ENCODE measurements around the gene SPEM1.

SPEM1 gene

DNA sequence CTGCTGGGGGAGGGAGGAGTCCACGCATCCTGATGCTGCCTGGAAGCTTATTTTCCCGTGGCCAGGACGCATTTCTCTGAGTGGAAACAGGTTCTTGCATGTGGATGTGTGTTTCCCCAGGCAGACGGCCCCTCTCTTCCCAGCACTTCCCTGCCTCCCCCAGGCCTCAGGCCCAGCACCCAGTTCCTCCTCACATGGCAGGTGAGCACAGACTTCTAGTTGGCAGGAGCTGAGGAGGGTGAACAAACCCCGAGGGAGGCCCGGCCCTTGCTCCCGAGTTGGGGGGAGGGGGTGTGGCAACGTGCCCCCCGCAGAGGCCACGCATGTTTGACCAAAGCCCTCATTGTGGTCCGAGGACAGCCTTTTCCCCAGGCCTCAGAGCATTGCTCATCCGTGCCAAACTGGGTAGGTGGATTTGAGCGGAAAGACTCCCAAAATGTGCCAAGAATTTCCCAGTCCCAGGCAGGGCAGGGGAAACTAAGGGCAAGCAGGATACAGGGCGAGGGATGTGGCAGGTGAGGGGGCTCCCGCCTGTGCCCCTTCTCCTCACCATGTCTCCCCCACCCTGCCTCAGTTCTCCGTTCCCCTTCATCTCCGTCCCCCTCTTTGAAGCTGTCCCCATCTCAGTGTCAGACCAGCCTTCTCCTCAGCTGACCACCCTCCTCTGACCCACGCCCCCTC lies 1.5 kb upstream of the SPEM1 start:
- no peak for DNase-seq (ENCODE audit: low spot score)

DNA sequence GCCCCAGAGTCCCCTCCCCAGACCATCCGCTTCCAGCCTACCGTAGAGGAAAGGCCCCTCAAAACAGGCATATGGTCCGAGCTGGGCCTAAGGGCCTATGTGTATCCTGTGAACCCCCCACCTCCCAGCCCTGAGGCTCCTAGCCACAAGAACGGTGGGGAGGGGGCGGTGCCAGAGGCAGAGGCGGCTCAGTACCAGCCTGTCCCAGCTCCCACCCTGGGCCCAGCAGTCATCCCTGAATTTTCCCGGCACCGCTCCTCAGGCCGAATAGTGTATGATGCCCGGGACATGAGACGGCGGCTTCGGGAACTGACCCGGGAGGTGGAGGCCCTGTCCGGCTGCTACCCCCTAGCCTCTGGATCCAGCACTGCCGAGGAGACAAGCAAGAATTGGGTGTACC lies 1.1 kb downstream of the SPEM1 start:
- no peak for DNase-seq (ENCODE audit: low spot score)

DNA sequence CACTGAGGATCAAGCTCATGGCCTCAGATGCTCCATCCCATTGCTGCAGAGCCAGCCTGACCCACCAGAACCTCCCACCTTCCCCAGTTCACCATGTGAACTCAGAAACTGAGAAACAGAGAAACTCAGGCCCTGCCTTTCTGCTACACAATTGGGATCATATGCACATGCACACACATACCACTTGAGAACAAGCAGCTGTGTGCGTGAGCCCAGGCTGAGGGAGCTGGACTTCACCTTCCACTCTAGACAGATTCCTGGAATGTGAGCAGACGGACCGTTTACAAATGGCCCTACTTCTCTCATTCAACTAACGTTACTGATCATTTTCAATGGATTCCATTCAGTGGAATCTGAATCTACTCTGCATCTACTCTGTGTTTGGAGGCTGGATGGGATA lies 3.6 kb downstream of the SPEM1 start:
- DNase-seq (ENCODE audit: low spot score), result no peak

- DNase-seq (ENCODE audit: low spot score), result no peak
Observed at GRCh38 chr17:7425316-7425715, 5.2 kb downstream of the SPEM1 start, which contains the start of gene SPEM2. Gene SPEM2, plus strand, starts transcription at chr17:7425616. Its CDS starts 73 bp downstream, at chr17:7425689.

GRCh38 chr17:7425756-7426155 lies 5.6 kb downstream of the SPEM1 start:
- DNase-seq (ENCODE audit: low spot score), result no peak

- no peak for DNase-seq (ENCODE audit: low spot score)
Observed at GRCh38 chr17:7426203-7426863, 6.2 kb downstream of the SPEM1 start.

DNA sequence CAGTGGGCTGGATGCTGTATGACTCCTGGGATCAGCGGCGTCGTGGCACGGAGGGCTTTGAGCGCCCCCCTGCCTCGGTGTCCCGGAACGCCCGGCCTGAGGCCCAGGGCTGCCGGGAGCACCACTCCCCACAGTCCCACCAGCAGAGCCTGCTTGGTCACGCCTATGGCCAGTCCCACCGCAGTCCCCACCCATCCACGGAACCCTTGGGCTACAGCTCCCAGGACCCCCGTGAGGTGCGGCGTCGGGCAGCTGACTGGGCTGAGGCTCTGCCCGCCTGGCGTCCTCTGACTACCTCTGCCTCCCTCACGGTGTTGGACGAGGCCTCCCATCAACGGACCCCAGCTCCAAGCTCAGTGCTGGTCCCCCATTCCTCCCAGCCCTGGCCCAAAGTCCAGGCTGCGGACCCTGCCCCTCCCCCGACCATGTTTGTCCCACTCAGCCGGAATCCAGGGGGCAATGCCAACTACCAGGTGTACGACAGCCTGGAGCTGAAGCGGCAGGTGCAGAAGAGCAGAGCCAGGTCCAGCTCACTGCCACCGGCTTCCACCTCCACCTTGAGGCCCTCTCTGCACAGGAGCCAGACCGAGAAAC lies 6.9 kb downstream of the SPEM1 start:
- no peak for DNase-seq (ENCODE audit: low spot score)

DNA sequence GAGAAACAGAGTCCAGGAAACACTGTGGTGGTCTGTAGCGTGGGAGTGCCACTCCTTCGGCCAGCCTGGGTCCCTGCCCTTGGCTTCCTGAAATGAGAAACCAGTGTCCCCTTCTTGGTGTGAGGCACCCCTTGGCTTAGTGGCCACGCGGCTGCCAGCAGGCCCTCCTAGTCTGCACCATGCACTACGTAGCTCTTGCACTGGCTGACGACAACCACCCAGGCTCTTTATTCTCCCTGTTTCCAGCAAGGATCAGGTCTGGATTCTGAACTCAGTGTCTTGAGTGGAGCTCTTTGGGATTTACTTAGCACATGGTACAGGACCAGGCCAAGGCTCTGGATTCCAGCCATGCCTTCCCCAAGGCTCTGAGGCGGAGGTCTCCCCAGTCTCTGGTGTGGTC lies 7.4 kb downstream of the SPEM1 start:
- DNase-seq (ENCODE audit: low spot score), result no peak

DNA sequence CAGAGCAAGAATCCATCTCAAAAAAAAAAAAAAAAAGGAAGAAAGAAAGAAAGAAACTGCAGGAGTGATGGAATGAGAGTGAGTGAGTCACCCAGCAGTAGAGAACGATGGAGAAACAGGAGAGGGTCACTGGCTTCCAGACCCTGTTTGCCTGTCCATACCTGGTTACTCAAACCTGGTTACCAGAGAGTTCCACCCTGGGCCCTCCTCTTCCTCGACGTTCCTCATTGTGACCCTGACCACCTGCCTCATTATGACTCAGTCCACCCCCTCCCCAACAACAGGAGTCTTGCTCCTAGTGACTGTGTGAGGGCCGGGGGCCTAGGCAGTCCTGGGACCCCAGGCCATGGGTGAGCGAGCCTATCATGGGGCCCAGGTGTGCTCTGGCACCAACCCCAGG lies 8.4 kb downstream of the SPEM1 start, which contains the start of gene SPEM3:
TSS of gene SPEM3 (plus strand) at position 301 of the 400 bp plus-strand sequence. CDS start at position 347, 46 bp downstream.
- no peak for DNase-seq (ENCODE audit: low spot score)

- DNase-seq (ENCODE audit: low spot score), result no peak
Observed at GRCh38 chr17:7429722-7430121, 9.6 kb downstream of the SPEM1 start.

DNA sequence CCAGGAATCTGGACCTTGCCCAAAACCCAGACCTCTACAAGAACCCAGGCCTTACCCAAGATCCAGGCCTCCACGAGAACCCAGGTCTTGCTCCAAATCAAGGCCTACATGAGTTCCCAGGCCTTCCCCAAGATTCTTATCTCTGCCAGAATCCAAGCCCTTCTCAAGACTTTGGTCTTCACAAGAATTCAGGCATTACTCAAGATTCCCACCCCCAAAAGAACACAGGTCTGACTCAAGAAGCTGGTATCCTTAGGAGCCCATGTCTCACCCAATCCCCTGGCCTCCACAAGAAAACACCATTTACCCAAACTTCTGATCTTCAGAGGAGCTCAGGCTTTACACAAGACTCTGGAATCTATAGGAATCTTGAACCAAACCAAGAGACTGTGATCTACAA lies 11.1 kb downstream of the SPEM1 start:
- DNase-seq (ENCODE audit: low spot score), result no peak

DNA sequence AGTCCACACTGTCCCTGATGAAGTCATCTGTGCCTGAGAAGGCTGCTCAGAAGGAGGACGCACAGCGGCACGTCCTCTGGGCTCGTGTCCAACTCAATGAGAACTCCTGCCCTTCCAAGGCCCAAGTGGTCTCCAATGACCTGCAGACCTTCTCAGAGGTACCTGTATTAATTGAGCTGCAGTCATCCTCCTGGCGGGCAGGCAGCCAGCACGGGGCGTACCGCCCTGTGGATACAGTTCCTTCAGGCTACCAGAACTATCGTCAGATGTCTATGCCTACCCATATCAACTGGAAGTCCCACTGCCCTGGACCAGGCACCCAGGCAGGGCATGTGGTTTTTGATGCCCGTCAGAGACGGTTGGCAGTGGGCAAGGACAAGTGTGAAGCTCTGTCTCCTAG lies 12.2 kb downstream of the SPEM1 start:
- no peak for DNase-seq (ENCODE audit: low spot score)

DNA sequence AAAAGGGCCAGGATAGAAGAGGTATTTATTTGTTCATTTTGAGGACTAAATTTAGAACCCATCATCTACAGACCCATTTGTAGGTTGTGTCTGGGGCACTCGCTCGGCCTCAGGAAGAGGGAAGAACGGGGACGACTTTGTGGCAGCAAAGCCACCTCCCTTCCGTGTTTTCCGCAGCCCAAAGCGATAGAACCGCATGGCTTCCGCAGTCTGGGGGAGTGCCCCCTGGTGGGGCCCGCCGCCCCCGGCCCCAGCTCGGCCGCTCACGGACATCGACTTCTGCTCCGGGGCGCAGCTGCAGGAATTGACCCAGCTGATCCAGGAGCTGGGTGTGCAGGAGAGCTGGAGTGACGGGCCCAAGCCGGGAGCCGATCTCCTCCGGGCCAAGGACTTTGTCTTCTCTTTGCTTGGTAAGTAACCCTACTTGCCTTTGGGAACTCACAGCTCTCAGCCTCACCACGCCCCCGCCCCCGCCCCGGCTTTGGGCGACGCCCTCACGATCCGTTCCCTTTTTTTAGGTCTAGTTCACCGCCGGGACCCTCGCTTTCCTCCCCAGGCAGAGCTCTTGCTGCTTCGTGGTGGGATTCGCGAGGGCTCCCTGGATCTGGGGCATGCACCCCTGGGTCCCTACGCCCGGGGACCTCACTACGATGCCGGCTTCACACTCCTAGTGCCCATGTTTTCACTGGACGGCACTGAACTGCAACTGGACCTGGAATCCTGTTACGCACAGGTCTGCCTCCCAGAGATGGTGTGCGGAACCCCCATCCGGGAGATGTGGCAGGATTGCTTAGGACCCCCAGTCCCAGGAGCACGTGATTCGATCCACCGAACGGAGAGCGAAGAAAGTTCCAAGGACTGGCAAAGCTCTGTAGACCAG lies 15.8 kb downstream of the SPEM1 start:
- DNase-seq (ENCODE audit: low spot score), result no peak

GRCh38 chr17:7436556-7437368 lies 16.6 kb downstream of the SPEM1 start:
- peak; percentile 89 for DNase-seq (ENCODE audit: low spot score)

DNA sequence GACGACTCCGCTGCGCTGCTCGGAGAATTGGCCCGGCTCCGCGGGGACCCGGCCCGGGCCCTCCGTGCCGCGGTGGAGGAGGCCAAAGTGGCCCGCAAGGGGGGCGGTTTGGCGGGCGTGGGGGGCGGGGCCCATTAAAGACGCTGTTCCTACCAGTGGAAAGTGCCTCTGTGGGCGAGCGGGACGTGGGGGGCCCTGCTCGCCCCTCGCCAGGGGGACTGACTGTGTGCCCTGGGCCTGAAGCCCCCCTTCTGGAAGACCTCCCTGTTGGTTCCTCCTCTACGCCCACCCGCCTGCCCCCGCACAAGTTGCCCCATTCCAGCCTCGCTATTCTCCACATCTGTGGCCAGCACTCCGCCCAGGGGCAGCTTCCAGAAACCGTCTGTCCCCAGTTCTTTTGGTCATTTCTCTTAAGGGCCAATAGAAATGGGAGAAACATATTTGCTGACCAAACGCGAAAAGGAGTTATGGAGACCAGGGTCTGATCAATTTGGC lies 17.3 kb downstream of the SPEM1 start:
- no peak for DNase-seq (ENCODE audit: low spot score)

DNA sequence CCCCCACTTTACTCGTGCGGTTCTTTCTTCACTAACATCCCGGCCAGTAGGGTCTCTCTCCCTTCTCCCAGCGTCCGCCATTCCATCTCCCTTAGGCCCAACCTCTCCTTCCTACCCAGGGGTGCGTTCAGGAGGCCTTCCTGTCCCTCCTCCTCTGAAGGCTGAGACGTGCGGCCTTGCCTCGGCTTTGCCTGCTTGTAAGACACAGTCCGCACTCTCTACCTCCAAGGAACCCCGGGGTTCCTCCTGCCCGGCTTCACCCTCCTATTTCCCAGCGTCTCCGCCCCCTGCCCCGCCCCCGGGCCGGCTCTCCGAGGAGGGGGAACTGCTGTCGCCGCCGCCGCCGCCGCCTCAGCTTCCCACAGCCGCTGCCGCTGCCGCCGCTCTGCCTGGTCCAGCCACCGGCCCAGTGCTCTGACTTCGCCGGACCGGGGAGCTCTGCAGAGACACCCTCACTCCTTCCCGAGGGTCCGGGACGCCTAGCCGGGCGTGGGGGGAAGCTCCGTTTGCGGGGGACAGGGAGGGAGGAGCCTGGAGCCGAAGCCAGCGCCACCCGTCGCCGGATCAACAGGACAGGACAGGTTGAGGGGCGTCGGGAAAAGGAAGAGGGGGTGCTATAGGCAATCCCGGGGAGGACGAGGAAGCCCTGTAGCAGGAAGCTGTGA lies 18.0 kb downstream of the SPEM1 start:
- no peak for DNase-seq (ENCODE audit: low spot score)

DNA sequence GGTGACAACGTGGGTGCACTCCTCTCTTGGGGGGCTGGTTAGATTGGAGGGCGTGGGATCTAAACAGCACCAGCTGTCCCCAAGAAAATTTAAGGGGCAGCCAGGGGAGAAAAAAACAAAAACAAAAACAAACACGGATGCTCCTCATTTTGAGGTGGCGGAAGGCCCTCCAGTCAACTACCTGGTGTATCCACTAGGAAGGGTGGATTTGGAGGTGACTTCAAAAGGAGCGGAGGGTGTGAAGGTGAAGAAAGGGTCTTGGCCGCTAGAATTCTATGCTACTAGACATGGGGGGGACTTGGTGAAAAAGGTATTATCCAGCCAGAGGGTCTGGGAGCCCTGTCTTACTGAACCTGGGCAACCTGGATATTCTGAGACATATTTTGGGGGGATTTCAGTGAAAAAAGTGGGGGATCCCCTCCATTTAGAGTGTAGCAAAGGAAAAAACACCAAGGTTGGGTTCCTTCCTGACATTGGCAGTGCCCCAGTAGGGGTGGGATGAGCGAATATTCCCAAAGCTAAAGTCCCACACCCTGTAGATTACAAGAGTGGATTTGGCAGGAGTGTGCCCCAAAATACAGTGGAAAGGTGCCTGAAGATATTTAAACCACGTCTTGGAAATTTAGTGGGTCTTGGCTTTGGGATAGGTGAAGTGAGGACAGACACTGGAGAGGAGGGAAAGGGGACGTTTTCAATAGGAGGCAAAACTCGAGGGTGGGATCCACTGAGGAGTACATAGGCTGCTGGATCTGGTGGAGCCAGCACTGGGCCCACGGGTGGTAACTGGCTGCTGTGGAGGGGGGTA lies 18.7 kb downstream of the SPEM1 start:
- DNase-seq (ENCODE audit: low spot score), result no peak

DNA sequence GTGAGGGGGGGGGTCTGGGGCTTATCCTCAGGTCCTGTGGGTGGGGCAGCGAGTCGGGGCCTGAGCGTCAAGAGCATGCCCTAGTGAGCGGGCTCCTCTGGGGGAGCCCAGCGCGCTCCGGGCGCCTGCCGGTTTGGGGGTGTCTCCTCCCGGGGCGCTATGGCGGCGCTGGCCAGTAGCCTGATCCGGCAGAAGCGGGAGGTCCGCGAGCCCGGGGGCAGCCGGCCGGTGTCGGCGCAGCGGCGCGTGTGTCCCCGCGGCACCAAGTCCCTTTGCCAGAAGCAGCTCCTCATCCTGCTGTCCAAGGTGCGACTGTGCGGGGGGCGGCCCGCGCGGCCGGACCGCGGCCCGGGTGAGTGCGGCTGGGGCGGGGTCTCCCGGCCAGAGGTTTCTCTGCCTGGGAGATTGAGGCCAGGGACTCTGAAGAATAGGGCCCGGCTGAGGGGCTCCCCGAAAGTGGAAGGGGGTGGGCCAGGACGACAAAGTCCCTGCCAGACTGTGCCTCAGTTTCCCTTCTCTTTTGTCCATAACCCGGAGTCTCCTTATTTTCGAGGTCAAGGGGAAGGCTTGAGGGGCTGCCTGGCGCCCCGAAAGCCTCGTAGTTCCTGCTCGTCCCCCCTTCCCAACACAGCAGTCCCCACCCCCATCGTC lies 19.5 kb downstream of the SPEM1 start, which contains the start of gene FGF11:
TSS of gene FGF11 (plus strand) at position 51 of the 651 bp plus-strand sequence. CDS start at position 160, 109 bp downstream.
- DNase-seq (ENCODE audit: low spot score), result no peak

Measured in AG08396 (cell line).